ENCODE results near the gene ZSCAN10. TPM values are rescaled to one million over a fixed set of nuclear protein-coding genes. Genes with fewer than 3 reads are reported as not detected.

The ZSCAN10 gene
- total RNA-seq, 1 donor from 2014 or later: not detected

DNA sequence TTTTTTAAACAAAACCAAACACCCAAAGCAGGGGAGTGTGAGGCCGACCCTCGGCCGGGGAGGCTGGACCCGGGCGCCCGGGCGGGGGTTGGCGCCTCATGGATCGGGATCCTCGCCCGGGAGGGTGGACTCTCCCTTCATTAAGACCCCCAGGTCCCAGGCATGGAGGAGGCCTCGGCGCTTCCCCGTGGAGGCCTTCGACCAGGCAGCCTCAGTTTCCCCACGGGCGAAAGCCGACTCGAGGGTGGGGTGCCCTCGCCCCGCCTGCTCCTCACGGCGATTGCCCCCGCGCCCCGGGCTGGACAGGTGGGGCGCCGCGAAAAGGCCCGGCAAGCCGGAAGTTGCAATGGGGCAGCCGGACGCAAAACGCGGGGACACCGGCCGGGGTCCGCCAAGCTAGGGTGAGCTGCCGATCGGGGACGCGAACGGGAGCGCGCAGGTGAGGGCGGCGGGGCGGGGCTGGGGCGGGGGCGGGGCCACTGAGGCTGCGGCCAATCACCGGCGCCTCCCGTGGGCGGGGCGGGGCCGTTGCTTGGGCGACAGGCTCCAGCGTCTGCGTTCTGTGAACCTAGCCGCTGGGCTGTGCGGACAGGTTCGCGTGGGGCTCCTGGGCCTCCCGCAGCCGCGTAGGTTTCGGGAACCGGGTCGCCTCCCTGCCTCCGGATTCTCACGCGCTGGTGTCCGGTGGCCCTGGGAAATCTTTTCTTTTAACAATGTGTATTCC is 7.3 kb upstream of the ZSCAN10 start:
- no peaks in the 10 kb centered on the region for H3K36me3 ChIP-seq (ENCODE audit: control insufficient read depth, insufficient read depth, low read length)
- no peaks in the 10 kb centered on the region for H3K27me3 ChIP-seq (ENCODE audit: control insufficient read depth, insufficient read depth, low read length)
- peak overlapping the region; percentile 59 for H3K4me3 ChIP-seq (ENCODE audit: low read depth, low read length)
- DNase-seq (ENCODE audit: low read depth): peak; percentile 34
- TF ChIP-seq, protein P1, sequence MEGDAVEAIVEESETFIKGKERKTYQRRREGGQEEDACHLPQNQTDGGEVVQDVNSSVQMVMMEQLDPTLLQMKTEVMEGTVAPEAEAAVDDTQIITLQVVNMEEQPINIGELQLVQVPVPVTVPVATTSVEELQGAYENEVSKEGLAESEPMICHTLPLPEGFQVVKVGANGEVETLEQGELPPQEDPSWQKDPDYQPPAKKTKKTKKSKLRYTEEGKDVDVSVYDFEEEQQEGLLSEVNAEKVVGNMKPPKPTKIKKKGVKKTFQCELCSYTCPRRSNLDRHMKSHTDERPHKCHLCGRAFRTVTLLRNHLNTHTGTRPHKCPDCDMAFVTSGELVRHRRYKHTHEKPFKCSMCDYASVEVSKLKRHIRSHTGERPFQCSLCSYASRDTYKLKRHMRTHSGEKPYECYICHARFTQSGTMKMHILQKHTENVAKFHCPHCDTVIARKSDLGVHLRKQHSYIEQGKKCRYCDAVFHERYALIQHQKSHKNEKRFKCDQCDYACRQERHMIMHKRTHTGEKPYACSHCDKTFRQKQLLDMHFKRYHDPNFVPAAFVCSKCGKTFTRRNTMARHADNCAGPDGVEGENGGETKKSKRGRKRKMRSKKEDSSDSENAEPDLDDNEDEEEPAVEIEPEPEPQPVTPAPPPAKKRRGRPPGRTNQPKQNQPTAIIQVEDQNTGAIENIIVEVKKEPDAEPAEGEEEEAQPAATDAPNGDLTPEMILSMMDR (IDR thresholded peaks at IDR 0.05; ENCODE audit: insufficient read depth, low read length, poor library complexity, severe bottlenecking): no peak

DNA sequence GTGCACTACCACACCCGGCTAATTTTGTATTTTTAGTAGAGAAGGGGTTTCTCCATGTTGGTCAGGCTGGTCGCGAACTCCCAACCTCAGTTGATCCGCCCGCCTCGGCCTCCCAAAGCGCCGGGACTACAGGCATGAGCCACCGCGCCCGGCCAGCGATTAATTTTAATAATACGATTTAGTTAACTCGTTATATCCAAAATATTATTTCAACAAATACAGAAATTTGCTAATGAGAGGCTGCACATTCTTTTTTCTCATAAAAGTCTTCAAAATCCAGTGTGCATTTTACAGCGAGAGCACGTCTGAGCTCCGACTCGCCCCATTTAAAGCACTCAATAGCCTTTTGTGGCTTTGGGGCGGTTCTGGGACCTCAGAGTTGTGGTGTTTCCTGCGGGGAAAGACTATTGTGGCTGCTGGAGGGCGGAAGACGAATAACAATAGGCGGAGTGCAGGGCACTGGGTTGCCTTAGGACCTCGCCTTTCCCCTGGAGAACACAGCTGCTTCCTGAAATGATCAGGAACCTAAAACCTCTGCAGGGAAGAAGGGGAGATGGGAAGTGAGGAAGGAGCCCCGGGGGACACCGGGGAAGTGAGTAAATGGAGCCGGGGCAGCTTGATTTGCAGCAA is 2.9 kb upstream of the ZSCAN10 start:
- DNase-seq (ENCODE audit: low read depth): no peak
- TF ChIP-seq, protein P1 (IDR thresholded peaks at IDR 0.05; ENCODE audit: insufficient read depth, low read length, poor library complexity, severe bottlenecking): no peak
- H3K27me3 ChIP-seq (ENCODE audit: control insufficient read depth, insufficient read depth, low read length): peaks cover 12% of the 10 kb centered on the region
- no peak overlapping the region for H3K4me3 ChIP-seq (ENCODE audit: low read depth, low read length)
- no peaks in the 10 kb centered on the region for H3K36me3 ChIP-seq (ENCODE audit: control insufficient read depth, insufficient read depth, low read length)

DNA sequence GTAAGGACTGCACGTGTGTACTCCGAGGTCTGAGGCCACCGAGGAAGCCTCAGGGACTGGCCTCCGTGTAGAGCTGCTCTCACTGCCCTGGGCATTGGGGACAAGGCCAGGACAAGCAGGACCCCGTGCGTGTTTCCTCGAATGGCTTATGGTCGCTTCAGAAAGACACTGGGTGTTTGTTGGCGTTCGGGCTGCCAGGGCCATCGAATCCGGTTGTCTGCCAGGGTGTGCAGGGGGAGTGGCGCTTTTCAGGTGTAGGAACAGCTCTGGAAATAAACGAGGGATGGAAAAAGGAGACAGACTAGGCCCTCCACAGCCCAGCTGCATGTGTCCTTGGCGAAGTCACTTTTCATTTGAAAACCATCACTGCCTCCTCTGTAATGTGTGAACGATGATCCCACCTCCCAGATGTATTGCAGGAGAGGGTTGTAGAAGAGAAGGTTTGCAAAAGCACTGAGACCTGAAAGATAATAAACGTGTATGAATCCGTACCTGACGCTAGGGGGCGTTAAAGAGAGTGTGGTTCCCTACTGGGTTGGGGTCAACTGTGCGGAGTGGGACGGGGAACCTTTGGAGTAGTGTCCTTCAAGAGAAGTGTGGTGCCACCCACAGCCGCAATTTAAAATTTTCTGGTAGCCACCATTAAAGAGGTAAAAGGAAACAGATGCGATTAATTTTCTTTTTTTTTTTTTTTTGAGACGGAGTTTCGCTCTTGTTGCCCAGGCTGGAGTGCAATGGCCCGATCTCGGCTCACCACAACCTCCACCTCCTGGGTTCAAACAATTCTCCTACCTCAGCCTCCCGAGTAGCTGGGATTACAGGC is 2.1 kb upstream of the ZSCAN10 start:
- Histone ChIP-seq H3K4me3 (ENCODE audit: low read depth, low read length) (no peak overlapping the region), H3K27me3 (ENCODE audit: control insufficient read depth, insufficient read depth, low read length) (peaks cover 12% of the 10 kb centered on the region), H3K36me3 (ENCODE audit: control insufficient read depth, insufficient read depth, low read length) (no peaks in the 10 kb centered on the region)
- TF ChIP-seq, protein P1 (IDR thresholded peaks at IDR 0.05; ENCODE audit: insufficient read depth, low read length, poor library complexity, severe bottlenecking): peak; percentile 61
- DNase-seq (ENCODE audit: low read depth): no peak

DNA sequence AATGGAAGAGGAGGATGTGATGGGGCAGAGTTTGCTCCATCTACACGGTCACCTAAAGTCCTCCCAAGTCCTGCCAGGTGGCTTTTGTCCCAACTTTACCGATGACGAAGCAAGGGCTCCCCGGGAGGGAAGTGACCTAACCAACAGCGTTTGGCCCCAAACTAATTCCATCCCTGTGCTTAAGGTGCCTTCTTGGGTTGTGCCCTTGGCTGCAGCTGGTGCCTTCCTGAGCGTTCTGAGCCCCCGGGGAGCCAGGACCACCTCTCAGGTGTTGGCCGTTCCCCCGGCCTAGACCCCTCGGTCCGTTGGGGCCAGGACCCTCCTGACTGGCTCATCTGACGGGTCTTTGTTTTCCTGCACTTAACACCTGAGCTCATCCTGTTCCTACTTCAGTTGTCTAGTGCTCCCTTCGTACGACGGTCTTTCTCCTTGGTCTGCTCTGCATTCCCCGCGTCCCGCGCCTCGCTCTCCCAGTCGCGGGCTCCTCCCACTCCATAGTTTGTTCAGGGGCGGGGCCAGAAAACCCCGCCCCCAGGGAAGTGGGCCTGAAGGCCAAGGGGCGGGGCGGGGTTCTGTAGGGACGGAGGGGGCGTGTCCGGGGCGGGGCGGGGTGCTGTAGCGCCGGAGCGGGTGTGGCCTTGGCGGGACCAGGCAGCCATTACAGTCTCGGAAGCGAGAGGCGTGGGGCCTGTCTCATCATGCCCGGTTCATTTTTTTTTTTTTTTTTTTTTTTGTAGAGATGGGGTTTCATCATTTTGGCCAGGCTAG is 822 bp upstream of the ZSCAN10 start:
- TF ChIP-seq, protein P1 (IDR thresholded peaks at IDR 0.05; ENCODE audit: insufficient read depth, low read length, poor library complexity, severe bottlenecking): no peak
- Histone ChIP-seq H3K4me3 (ENCODE audit: low read depth, low read length) (no peak overlapping the region), H3K27me3 (ENCODE audit: control insufficient read depth, insufficient read depth, low read length) (peaks cover 12% of the 10 kb centered on the region), H3K36me3 (ENCODE audit: control insufficient read depth, insufficient read depth, low read length) (no peaks in the 10 kb centered on the region)
- no peak for DNase-seq (ENCODE audit: low read depth)

DNA sequence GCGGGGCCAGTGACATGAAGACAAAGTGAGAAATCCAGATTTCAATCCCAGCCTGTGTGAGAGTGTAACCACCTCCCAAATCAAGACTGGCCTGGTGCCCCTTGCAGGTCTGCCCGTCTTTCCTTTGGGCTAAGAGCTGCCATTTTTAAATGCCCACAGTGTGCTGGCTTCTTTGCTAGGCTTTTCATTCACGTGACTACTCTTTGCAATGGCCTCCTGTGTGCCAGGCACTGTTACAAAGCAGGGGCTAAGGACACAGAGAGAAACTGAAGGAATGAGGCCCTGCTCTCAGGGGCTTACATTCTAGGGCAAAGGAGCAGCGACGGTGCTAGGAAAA is 269 bp upstream of the ZSCAN10 start:
- DNase-seq (ENCODE audit: low read depth): no peak
- H3K4me3 ChIP-seq (ENCODE audit: low read depth, low read length): no peak overlapping the region
- TF ChIP-seq, protein P1 (IDR thresholded peaks at IDR 0.05; ENCODE audit: insufficient read depth, low read length, poor library complexity, severe bottlenecking): no peak
- peaks cover 12% of the 10 kb centered on the region for H3K27me3 ChIP-seq (ENCODE audit: control insufficient read depth, insufficient read depth, low read length)
- no peaks in the 10 kb centered on the region for H3K36me3 ChIP-seq (ENCODE audit: control insufficient read depth, insufficient read depth, low read length)

All from kidney epithelial cell (primary cell).